CD4-positive, alpha-beta T cell treated with Interferon gamma for 1 hour (primary cell): Measurements from ENCODE around the gene ZKSCAN4.

Source experiments
- DNase-seq: peaks from one replicate; pipeline ENCODE4 v3.0.0-alpha.2; 2020

Gene ZKSCAN4

DNA sequence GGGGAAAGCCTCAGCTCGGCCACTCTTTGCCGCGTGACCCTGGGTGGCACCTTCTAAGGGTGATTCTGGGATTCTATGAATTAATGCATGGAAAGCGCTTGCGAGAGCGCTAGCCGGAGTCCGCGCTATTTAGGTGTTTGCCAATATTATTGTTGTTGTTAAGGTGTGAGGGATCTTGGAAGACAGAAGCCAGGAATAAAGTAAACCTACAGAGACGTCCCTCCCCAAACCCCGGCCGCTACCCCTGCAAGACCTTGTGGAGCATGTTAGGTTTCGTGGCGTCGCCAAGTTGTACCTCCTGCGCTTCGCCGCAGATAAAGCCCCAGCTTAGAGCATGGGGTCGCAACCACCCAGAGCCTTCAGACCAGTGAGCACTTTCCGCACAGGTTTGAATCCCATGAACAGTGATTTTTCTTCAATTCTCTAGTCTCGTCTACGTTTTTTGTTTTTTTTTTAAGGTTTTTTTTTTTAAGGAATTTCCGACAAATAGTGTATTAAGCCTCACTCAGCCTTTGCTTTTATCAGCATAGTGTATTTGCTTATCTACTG lies 43.9 kb downstream of the ZKSCAN4 start:
- DNase-seq = no peak

DNA sequence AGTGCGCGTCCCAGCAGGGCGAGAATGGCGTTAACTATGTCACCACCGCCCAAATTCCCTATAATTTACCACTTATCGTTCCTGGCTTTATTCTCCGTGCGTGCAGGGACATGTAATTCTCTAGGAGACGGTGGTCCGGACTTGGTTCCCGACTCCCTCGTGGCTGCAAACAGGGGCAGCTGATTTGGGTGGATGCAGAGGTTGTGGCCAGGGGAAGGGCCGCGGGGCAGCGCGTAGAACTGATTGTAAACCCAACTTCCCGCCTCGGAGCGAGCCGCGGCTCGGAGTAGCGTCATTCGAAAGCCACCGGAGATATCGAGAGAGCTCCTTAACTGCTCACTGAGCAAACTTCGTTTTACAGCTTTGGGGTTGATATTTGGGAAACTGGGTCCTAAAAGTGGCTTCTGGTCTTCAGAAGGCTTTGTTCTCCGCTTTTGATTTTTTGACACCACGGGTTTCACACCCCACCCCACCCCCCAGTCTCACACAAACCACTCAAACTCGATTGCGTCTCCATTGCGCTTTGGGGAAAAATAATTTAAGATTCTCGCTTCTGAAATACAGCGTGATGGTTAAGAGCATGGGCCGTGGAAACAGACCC lies 44.5 kb downstream of the ZKSCAN4 start:
- DNase-seq = no peak

DNA sequence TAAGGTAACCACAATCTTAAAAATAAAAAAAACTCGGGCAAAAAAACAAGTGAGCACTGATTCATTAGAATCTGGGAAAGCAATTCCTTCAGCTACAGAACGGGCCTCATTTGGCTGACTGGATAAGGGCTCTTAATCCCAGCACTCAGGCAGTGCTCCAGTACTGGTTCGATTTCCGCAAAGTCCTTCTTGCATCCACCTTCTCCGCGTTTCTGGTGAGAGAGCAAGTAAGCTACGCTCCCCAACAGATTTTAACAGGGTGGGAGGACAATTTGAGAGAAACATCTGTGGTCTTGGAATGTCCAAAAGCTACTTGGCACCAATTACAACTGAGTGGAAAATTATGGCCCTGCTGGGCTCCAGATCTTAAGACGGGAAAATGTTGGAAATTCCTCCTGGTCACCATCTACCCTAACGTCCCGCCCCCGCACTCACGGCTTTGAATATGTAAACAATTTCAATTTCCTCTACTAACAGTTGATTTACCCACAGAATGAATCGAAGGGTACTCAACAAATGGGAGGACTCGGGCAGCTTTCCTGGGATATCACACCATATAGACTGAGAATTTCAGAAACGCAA lies 45.0 kb downstream of the ZKSCAN4 start:
- DNase-seq = no peak

DNA sequence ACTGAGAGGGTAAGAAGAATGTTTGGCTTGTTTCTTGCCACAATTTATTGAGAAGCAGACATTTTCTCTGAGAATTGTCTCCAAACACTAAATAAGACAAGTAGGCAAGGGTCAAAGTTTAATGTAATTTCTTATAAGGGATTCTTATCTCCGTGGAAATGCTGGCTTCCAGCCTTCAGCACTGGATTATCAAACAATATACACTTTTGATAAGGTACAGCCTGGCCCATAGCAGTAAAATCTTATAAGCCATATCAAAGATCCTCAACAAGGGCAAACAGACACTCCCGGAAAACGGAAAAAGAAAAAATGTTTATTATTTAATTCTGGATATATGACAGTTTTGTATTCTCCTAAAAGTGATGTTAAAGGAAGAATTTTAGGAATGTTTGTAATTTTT lies 45.5 kb downstream of the ZKSCAN4 start:
- DNase-seq = no peak

DNA sequence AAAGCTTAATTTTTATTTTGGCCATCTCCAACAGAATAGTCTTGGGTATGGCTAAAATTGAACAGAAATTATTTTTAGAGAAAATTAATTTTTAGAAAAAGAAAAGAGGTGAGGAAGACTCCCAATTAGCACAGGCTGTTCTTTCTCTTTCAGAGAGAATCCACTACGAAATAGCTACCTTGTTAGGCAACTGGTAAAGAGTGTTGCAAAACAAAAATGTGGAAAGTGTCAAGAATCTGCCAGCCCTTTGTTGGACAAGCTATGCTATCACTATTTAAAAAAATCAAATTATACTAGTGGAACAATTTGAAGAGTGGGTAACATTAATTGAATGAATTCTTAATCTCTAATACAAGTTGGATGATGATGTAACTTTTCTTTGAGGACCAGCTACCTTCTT lies 46.2 kb downstream of the ZKSCAN4 start:
- DNase-seq = no peak

DNA sequence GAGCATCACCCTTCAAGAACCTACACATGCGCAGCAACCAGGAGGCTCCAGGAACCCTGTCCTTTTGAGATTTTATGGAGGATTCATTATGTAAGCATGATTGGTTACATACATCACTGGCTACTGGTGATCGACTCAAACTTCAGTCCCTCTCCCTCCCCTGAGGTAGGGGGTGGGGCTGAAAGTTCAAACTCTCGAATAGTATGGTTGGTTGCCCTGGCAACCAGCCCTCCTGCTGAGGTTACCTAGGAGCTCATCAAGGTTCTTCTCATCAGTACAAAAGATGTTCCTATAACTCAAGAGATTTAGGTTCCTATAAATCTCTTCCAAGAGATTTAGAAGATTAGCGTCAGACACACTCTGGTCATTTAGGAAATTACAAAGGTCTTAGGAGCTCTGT lies 48.9 kb downstream of the ZKSCAN4 start:
- DNase-seq = no peak

DNA sequence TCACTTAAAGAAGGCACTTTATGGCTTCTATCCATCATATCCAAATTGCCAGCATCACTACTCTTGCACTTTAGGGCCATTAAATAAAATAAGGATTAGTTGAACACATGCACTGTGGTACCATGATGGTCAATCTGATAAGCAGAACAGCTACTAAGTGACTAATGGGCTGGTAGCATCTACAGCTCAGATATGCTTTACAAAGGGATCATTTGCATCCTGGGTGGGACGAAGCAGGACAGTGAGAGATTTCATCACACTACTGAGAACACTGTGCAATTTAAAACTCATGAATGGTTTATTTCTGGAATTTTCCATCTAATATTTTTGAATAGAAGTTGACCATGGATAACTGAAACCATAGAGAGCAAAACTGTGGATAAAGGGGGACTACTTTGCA lies 52.0 kb downstream of the ZKSCAN4 start:
- DNase-seq = no peak
